A673 (cell line): ENCODE results near the gene CMTM4.

ENCODE experiments used
- EZH2 ChIP-seq: fragments of 200-600 bp; sonication (generic); IDR thresholded peaks from 2 replicates; pipeline ENCODE4 v1.6.1; 2017; ENCODE audit warnings: borderline replicate concordance, low read depth, mild to moderate bottlenecking, mixed read lengths, antibody characterized with exemption, low read length; ENCODE audit not compliant: poor library complexity, severe bottlenecking
- TF ChIP-seq, protein P1 (sequence below): fragments of 300-800, 200-600 bp; sonication (generic); conservative IDR thresholded peaks from 2 replicates; pipeline ENCODE4 v1.5.1; 2017; ENCODE audit warnings: low read depth, mild to moderate bottlenecking, antibody characterized with exemption, low read length, moderate library complexity, mixed read lengths

DNA sequence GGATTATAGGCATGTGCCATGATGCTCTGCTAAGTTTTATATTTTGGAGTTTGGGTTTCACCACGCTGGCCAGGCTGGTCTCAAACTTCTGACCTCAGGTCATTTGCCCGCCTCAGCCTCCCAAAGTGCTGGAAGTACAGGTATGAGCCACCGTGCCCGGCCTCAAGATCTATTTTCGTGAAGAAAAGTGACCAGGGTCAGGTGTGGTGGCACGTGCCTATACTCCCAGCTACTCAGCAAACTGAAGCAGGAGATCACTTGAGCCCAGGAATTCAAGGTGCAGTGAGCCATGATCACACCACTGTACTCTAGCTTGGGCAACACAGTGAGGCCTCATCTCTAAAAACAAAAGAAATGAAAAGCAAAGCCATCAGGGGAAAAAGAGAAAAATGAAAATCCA lies 18.7 kb downstream of the CMTM4 start:
- TF ChIP-seq, protein P1, sequence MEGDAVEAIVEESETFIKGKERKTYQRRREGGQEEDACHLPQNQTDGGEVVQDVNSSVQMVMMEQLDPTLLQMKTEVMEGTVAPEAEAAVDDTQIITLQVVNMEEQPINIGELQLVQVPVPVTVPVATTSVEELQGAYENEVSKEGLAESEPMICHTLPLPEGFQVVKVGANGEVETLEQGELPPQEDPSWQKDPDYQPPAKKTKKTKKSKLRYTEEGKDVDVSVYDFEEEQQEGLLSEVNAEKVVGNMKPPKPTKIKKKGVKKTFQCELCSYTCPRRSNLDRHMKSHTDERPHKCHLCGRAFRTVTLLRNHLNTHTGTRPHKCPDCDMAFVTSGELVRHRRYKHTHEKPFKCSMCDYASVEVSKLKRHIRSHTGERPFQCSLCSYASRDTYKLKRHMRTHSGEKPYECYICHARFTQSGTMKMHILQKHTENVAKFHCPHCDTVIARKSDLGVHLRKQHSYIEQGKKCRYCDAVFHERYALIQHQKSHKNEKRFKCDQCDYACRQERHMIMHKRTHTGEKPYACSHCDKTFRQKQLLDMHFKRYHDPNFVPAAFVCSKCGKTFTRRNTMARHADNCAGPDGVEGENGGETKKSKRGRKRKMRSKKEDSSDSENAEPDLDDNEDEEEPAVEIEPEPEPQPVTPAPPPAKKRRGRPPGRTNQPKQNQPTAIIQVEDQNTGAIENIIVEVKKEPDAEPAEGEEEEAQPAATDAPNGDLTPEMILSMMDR: no peak
- TF ChIP-seq EZH2: no peak
